CD4-positive, alpha-beta T cell treated with Interleukin-17A for 1 hour (primary cell): ENCODE data around the gene PXN.
A peak's percentile ranks its signal among the peaks of the same experiment; 100 is the strongest.
"Not testable (repeated sequence)": the region's sequence is repeated elsewhere in the genome, so short reads cannot be mapped to it uniquely, and the experiment has no call there.

Experiments
- DNase-seq: peaks from one replicate; pipeline ENCODE4 v3.0.0-alpha.2; 2020

PXN gene

DNA sequence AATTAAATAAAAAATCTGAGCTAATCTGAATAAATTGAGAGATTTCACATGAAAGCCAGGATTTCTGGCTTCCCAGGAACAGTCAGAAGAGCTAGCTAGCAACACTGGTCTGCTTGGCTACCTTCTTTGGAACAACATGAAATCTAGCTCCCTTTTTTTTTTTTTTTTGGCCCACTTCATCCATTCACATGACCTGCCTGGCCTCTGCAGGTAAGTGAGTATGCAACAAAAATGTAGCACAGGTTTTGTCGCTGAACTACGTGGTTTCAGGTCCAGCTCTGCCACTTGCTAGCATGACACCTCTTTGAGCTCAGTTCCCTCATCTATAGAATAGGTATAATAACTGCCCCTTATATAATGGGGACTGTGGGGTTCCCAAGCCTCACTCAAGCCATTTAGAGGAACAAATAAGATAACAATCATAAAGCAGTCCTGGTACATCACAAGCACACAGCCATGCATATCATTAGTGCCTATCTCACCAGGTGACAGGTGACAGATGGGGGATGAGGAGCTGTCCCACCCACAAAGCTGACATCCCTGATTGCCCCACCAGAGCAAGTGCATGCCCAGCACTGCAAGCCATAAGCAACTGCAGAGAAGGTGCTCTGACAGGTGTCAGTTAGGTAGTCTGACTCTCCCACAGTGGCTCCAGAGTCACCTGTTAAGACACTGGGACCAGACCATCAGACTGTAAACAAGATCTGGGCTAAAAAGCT, 25.6 kb downstream of the PXN start:
- no peak for DNase-seq

DNA sequence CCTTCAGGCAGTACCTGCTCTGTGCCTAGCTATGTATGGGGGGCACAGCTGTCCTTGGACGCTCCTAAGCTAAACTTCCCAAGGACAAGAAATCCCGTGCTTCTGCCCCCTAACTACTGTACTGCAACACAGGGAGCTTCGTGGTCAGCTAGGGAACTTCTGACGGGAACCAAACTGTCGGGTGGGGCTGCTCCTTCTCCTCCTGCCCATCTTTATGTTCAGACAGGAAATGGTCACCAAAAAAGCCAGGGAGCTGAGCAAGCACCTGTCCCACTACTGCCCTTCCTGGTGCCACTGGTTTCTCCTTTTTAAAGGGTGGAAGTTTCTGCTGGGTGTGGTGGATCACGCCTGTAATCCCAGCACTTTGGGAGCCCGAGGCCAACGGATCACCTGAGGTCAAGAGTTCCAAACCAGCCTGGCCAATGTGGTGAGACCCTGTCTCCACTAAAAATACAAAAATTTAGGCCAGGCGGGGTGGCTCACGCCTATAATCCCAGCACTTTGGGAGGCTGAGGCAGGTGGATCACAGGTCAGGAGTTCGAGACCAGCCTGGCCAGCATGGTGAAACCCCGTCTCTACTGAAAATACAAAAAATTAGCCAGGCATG, 26.6 kb downstream of the PXN start:
- DNase-seq = no peak

DNA sequence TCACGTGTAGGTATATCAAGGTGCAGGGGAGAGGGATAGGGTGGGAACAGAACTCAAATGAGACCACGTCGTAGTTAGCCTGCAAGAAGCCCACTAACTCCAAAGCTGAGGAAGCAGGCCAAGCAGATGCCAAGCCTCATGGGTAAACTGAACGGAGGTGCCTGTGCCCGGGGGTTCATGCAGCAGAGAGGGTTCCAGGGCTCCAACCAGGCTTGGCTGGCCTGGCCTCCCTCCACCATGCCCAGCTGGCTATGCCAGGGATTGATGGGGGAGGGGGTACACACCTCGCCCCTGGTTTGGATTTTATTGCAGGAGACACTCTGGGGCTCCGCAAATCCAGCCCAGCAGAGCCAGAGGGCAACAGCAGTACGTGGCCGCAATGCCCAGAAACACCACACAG, 27.3 kb downstream of the PXN start:
- no peak for DNase-seq

DNA sequence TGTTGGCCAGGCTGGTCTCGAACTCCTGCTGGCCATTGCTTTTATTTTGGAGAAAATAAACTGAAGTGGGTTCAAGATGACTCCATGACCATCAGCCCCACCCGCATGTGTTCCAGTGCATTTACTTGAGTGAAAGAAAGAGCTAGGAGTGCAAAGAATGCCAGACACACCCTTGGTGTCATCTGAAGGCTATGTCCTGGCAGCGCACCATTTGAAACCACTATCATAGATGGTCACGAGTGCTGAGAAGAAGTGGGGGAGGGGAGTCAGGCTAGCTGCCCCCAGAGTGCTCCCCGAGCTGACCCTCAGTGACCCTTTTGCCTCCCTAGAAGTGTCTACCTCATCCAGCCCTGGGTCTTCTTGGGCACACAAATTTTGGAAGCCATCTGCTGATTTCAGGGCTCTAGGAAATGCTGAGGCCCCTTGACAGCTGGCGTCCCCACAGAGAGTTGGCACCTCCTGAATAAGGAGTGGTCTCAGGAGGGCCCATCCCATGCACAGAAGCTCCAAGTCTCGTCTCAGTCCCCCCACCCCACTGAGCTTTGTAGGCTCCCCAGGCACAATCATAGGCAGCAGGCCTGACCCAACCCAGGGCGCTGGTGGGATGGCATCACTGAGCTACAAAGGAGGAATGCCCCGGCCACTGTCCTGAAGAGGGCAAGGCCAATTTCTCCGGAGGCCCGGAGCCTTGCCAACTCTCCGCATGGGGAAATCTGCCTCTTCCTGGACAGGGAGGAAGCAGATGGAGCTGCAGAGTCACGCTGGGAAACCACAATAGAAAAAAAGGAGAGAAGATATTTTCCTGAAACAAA, 28.0 kb downstream of the PXN start:
- DNase-seq = no peak

DNA sequence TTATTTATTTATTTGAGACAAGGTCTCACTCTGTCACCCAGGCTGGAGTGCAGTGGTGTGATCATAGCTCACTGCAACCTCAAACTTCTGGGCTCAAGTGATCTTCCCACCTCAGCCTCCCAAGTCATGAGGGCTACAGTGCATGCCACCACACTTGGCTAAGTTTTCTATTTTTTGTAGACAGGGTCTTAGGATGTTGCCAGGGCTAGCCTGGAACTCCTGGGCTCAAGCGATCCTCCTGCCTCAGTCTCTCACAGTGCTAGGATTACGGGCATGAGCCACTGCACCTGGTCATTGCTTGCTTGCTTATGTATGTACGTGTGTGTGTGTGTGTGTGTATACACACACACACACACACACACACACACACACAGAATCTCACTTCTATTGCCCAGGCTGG, 28.7 kb downstream of the PXN start:
- DNase-seq = not testable (repeated sequence)

DNA sequence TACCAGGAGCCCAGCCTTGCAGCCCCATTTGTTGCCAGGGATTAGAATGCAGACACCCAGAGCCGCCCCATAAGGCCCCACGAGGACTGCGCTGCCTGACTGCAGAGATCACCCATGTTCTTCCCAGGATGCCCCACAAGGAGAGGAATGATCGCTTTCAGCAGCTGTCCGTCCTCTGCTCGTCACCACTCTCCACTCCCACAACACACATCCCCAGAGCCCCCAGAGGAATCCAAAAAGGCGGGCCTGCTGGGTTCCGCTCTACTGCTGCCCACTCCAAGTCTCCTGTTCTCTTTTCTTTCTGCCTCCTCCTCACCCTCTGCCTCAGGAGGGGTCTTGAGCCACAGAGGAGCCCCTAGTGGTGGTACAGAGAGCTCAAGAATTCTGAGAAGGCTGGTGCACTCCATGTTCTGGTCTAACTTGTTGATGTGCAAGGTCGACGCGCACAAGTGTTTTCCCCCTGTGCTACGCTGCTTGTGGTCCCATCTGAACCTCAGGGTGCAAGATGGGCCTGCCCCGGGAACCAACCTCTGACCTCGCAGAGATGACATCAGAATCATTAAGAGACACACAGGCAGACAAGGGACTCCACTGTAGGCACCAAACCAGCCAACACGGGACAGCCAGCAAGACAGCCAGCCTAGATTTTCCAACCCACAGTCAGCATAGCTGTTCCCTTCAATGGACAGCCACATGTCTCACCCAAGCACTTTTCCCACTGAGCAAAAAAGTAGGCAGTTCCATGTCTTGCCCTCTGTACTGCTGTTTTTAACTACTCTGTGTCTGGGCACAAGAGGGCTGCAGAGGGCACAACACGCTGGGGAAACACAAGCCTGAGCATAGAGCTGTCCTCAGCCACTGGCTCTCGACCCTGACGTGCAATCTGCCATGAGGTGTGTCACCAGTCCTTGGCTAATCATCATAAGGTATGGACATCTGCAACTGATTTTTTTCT, 29.9 kb downstream of the PXN start:
- no peak for DNase-seq

DNA sequence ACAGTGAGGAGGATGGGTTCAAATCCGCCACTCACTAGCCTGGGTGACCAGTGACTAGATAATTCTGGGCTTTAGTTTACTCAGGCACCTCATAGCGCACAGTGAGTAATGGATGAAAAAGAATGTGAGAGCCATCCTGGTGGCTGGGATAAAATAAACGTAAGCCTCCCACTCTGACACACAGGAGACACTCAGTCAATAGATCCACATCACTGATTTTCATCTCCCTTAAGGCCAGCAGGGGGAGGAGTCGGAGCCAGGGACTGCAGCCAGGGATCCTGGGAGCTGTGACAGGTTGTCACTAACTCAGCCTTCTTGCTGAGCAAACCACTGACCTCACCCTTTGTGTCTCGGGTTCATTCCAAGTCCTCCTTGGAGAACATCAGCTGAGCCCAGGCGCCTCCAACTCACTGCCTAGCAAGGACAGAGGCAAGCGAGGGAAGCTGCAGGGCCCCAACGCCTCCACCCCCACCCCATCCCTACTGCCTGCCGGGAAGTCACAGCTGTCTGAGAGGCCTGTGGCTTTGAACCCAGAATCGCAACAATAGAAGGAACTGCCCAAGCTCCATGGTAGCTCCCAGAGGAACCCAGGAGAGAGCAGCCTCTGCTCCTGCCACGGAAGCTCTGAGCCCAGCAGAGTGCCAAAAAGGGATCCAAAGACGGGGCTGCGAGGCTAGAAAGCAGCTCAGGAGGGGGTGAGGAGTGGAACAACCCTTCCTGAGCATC, 30.7 kb downstream of the PXN start:
- no peak for DNase-seq

DNA sequence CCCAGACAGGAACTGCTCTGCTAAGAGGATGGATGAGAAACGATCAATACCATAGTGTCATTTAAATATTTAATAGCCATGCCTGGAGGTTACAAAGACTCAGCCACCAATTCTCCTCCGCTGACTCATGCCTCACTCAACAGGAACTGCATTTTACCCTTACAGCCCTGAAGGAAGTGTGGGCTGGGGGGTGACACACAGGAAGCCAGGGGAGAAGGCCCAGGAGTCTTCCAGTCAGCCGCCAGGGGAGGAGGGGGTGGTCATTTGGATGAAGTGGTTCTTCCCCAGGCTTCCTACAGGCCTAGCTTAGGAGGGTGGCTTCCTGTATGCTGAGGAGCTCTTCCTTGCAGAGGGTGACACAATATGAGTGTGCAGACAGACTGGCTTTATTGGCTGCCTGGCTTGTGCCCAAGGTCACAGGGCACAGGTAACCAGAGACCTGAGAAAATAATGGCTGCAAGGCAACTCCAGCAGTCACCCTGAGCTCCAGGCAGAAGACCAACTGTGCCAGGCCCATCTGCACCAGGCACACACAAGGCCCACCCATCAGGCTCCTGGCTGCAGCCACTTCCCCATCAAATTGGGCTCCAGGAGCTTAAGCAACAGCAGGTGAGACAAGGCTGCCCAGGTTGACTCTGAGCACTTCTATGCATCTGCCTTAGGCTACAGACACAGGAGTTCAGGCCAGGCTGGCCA, 34.1 kb downstream of the PXN start:
- DNase-seq = peak; percentile 74

DNA sequence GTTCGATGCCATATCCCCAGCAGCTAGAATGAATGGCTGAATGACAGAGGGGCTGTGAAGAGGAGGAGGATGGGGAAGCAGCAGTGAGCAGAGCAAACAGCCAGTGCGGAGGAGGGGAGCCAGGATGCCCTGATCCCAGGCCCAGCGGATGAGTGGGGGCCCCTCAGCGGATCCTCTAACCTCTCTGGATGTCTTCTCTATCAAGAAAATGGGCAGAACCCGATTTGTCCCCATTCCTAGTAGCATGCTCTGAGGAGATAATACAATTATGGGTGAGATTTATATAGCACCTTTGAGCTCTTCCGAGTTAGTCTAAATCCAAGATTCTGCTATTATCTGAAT, 34.6 kb downstream of the PXN start:
- no peak for DNase-seq

DNA sequence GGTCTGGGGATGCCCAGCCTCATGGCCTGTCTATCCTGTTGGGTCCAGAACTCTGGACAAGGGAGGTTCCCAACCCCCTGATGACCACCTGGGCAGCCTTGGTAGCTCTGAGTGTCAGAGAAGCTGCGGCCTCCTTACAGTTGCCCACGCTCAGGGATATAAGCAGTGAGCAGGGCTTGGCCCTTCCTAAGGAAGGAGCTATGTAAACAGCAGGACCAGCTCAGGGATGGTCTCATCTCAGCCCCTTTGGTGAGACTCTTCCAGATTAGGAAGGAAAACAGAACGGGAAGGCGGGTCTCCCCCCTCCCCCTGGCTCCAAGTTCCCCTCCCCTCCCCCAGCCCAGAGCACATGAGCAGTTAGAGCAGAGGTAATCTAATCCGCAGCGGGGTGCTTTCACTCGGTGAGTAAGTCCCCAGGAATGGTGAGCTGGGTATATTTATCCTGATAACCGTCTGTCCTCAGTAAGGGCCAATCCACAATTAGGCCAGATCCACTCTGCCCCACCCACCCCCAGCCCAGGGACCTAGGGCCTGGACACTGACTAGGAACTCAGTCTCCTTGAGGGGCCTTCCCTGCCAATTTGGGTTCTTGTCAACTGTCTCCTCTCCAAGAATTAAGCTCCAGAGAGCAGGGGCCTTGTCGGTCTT, 35.1 kb downstream of the PXN start:
- no peak for DNase-seq

DNA sequence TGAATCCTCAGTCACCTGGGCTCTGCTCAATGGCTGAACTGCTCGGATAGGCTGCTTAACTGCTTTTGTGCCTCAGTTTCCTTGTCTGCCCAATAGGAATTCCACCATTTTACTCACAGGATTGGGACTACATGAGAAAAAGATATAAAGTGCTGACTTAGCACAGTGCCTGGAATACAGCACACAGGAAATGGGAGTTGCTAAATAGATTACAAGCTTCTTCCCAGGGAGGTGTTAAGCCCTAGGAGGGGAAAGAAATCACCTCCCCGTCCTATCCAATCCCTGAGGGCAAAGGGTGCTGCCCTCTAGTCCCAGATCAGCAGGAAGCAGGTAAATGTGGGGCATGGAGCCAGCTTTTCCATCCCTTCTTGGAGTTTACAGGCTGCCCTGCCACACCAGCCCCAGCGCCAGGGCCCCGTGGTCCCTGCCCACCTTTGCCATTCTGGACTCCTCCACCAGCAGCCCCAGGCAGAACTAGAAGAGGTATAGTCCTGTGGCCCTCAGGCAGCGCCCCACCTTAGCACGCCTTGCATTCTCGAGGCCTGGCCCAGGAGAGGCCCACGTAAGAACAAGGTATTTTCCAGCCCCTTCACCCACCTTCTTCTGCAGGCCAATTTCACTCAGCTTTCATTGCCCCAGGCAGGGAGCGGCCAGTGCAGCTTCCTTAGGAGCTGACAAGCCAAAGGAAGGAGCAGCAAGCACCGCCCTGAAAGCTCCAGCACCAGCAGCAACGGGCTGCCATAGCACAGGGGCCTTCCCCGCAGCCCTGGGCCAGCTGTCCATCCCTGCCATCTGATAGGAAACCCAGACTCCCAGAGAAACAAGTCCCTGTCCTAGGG, 35.8 kb downstream of the PXN start:
- DNase-seq = no peak

DNA sequence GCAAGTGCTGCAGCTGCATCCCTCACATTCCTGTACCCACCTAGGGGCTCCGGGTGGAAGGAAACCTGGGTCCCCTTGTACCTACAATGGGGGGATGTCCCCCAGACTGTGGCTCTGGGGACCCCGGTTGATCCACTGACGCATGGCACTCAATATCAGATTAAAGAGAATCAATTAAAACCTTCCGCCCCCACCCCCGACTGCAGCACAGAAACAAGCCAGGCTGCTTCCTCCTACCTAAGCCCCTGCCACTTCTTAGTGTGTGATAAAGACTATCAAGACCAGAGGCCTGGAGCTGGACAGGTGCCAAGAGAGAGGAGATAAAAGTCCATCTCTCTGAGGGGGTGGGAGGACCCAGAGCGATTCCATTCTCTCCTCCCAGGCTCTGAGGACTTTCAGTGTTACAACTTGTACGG, 36.5 kb downstream of the PXN start:
- DNase-seq = no peak

DNA sequence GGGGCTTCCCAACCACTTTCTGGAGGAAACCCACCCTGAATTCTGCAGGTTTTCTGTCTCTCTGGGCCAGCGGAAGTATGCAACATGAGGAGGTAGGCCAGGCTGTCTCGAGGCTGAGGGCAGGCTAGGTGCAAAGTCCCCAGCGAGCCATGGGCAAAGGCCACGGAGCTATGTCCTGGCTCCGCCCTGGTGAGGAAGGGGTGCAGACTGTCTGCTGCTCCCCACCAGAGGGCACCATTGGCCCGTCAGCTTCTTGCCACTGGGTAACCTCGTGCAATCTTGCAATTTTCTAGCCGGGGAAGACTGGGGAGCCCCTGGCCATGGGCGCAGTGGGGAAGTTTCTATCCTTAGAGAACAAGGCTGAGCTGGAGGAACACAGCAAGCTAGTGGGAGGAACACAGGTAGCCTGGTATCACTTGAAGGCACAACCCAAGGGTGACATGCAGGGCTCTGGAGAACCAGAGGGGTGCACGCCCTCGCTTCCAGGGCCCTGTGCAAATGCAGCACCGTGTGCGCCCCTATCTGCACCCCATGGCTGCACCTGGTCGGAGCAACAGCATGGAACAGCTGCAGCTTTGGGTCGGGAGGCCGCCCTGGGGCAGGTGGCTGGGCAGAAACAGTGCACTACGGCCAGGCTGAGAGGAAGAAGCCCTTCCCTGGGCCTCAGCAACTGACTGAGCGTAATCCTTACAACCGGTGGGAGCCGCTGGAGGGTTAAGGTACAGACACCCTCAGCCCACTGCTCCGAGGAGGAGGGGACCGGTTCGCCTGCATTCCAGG, 37.0 kb downstream of the PXN start:
- peak; percentile 87 for DNase-seq

DNA sequence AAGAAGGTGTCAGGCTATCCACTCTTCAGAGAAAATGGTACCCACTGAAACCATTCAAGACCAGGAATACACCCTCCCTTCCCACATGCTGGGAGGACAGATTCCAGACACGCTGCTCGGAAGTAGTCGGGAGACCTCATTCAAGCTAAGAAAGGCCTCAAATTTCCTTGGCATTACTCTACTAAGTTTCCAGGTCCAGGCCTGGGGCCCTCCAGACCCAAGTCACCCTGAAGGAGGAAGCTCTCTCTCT, 37.6 kb downstream of the PXN start:
- DNase-seq = no peak

DNA sequence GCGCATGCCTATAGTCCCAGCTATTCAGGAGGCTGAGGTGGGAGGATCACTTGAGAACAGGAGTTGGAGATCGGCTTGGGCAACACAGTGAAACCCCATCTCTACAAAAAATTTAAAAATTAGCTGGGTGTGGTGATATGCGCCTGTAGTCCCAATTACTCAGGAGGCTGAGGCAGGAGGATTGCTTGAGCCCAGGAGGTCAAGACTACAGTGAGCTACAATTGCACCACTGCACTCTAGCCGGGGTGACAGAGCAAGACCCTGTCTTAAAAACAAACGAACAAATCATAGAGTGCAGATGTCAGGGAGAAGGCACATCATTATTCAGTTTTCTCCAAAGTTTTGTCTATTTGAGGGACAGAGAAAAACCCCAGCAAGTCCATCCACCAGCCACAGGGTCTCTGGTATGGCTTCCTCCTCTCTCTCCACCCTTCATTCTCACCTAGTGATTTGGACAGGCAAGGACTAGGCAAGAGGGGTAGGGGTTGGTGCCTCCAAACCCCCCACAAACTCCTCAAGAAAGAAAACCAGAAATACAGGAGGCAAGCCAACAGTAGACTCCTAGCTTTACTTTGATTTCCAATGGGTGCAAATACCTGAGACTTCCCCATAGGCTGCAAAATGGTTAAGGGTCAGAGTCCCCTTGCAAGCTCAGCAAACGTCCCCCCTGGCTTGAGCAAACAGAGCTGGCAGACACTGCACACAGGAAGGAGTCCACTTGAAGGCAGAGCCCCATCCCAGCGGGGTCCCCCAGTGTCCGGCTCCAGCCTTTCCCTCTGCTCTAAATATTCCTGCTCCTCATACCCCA, 38.1 kb downstream of the PXN start:
- DNase-seq = no peak

DNA sequence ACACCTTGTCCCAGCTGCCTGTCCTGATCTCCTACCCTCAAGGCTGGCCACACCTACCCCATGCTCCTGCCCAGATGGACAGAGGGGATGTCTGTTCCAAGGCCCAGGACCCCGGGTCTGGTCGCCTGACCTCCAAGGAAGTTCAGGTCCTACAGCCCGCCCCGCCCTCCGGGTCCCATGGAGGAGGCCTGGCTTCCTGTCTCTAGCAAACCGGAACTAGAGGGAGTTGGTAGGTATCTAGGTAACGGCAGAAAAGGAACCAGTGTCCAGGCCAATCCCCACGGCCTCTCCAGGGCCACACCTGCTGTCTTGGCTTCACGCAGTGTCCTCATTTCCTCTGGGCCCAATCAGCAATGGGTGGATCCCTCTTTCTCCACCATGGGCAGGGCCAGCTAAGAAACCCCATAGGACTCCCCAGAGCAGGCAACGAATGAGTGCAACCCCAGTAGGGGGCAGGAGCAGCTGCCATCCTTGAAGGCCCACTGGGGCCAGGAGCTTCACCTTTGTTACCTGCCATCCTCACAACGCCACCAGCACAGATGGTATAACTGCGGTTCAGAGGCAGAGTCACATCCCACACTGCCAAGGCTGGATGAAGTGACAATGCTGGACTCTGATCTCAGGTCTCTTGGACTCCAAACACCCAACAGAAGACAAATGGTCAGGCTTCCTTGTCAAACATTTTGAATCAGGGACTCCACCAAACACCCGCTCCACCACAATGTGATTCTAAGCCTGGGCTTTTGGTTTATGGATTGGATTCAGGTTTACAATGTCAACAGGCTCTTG, 39.5 kb downstream of the PXN start:
- DNase-seq = peak; percentile 34

DNA sequence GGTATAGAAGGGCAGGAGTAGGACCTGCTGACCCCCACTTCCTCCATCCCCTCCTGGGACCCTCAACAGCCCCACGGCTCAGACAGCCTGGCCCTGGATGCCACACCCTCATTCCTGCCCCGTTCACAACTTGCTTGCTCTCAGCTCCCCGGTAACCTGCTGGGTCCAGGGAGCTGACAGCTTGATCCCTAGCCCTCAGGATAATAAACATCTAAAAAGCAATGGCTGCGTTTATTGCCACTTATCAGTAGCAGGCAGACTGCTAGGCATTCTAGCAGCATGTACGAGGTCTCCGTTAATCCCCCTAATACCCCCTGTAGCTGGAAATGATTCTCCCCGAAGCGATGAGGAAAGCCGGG, 40.4 kb downstream of the PXN start:
- no peak for DNase-seq
